Thyroid gland (tissue), 4 donors: Measurements from ENCODE around the gene DLGAP4. TPM values are rescaled to one million over a fixed set of nuclear protein-coding genes. Genes with fewer than 3 reads are reported as not detected.
A peak's percentile ranks its signal among the peaks of the same experiment; 100 is the strongest.

Experiments used
- DNase-seq, 2 donors: peaks; one replicate each; pipeline ENCODE4 v3.0.0-alpha.2; 2019
- H3K27ac ChIP-seq, 3 donors: fragments of 200-600 bp; sonication (generic); 1 replicate in 2 of 3; 2 replicates in 1 of 3; pipeline ENCODE4 v1.5.1; 2016 to 2019; ENCODE audit warnings: mild to moderate bottlenecking in 1 of 3, moderate library complexity in 1 of 3
- H3K27me3 ChIP-seq: fragments of 200-600 bp; sonication (generic); one replicate; pipeline ENCODE4 v1.5.1; 2019
- H3K36me3 ChIP-seq, 2 donors: fragments of 200-600 bp; sonication (generic); one replicate each; pipeline ENCODE4 v1.5.1; 2016 to 2019
- H3K4me1 ChIP-seq, 2 donors: fragments of 200-600 bp; sonication (generic); one replicate each; pipeline ENCODE4 v1.5.1; 2017 to 2019
- H3K4me3 ChIP-seq, 3 donors: fragments of 200-600 bp; sonication (generic); replicated peaks in 1 of 3; 1 replicate in 2 of 3; 2 replicates in 1 of 3; pipeline ENCODE4 v1.5.1; 2016; ENCODE audit warnings: mild to moderate bottlenecking in 1 of 3
- H3K9me3 ChIP-seq: fragments of 200-600 bp; sonication (generic); one replicate; pipeline ENCODE4 v1.5.1; 2017
- CTCF ChIP-seq, 6 experiments: fragments of 200-600 bp in 3 of 6; fragments of 450-650 bp in 3 of 6; sonication (generic) in 3 of 6; IDR thresholded peaks; one replicate each; pipeline ENCODE4 v1.5.1; 2016 to 2019; ENCODE audit warnings: antibody characterized with exemption in 6 of 6, mild to moderate bottlenecking in 2 of 6, inconsistent platforms in 1 of 6, moderate library complexity in 1 of 6
- POLR2A ChIP-seq, 2 donors: fragments of 450-650 bp; IDR thresholded peaks; one replicate each; pipeline ENCODE4 v1.6.1; 2017; ENCODE audit warnings: antibody characterized with exemption in 2 of 2, mild to moderate bottlenecking in 2 of 2, moderate library complexity in 1 of 2
- WGBS, 2 donors: methylation state at CpG; one replicate each; pipeline ENCODE4 v1.1.5; 2017; 5-methylcytosine and 5-hydroxymethylcytosine counted together
- intact Hi-C: fragments of 100-400 bp; cut with DNase I; formaldehyde crosslinking; loops from one replicate; pipeline ENCODE4 v1.15.1; 2023
- total RNA-seq, 4 donors: library from RNA; depleted of rRNA; stranded (reverse); fragments of >200 nt; gene quantifications; one replicate each; pipeline ENCODE4 v1.2.3, GENCODE V29; 2016

Gene DLGAP4
- total RNA-seq, 4 donors from 2014 or later, result 29.3 to 52.4 (median 41.5) TPM

DNA sequence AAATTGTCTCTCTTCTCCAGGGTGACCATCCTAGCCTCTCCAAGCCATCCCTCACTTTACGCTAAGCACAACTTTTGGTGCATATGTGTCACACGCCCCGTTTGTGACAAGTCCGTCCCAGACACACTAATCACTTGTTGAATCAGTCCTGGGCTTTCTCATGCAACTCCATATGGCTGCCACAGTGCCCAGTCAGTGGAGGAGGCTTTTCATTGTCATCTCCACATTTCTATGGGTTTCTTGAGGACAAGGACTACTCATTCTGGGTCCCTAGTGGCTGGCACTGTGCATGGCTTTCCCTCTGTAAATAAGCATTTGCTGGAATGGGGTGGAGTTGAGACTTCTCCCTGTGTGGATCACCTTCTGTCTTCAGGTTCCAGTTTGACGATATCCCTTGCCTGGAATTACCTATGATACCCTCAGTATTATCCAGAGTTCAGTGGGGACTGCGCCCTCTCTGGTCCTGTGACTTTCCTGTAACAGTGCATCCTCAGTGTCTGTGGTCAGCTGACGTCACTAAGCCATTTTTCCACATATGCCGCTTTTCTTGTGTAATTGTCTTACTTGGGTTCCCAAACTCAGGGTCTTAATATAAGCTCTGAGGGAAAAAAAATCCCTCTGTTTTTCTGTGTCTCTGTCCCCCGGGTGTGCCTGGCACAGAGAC is 175.4 kb downstream of the DLGAP4 start:
- no peak overlapping the region for H3K4me3 ChIP-seq

GRCh38 chr20:36482044-36482473 is 175.9 kb downstream of the DLGAP4 start:
- no peaks in the 10 kb centered on the region for H3K27me3 ChIP-seq
- H3K27ac ChIP-seq, result peak overlapping the region; percentile 68 to 85 (median 83)
- H3K4me1 ChIP-seq, result peaks cover 48 to 74% of the 10 kb centered on the region in 2 donors
- intact Hi-C loops, result no loop called here
- no peak overlapping the region for H3K4me3 ChIP-seq
- peak in 1 of 2 donors; percentile 64 for TF ChIP-seq POLR2A (IDR thresholded peaks at IDR 0.05)
- no peak for TF ChIP-seq CTCF (IDR thresholded peaks at IDR 0.05)
- peak; percentile 86 to 91 for DNase-seq
- no peaks in the 10 kb centered on the region for H3K9me3 ChIP-seq
- 16 to 24% methylated on average over 7 to 8 of the region's 8 CpGs for WGBS, 2 donors
- no peaks in the 10 kb centered on the region for H3K36me3 ChIP-seq

More for the DNA sequence above, 175.4 kb downstream of the DLGAP4 start:
- intact Hi-C loops, result no loop called here
- H3K27ac ChIP-seq, result peak overlapping the region; percentile 53 to 83 (median 68)
- H3K27me3 ChIP-seq, result no peaks in the 10 kb centered on the region
- no peak for DNase-seq
- H3K9me3 ChIP-seq, result no peaks in the 10 kb centered on the region
- WGBS, 2 donors, result 85 to 88% methylated on average over 9 of the region's 9 CpGs
- no peaks in the 10 kb centered on the region for H3K36me3 ChIP-seq
- H3K4me1 ChIP-seq, result peaks cover 48 to 69% of the 10 kb centered on the region in 2 donors
- TF ChIP-seq POLR2A (IDR thresholded peaks at IDR 0.05) (no peak), CTCF (IDR thresholded peaks at IDR 0.05) (peak in 1 of 6 experiments; percentile 8)

GRCh38 chr20:36483209-36483918 is 177.2 kb downstream of the DLGAP4 start:
- peaks cover 48 to 75% of the 10 kb centered on the region in 2 donors for H3K4me1 ChIP-seq
- peak overlapping the region; percentile 68 to 85 (median 83) for H3K27ac ChIP-seq
- intact Hi-C loops, result no loop called here
- 55 to 68% methylated on average over 5 of the region's 5 CpGs for WGBS, 2 donors
- no peak overlapping the region for H3K4me3 ChIP-seq
- TF ChIP-seq POLR2A (IDR thresholded peaks at IDR 0.05), result no peak
- TF ChIP-seq CTCF (IDR thresholded peaks at IDR 0.05), result no peak
- DNase-seq, result peak; percentile 52 to 62
- no peaks in the 10 kb centered on the region for H3K27me3 ChIP-seq
- no peaks in the 10 kb centered on the region for H3K36me3 ChIP-seq
- H3K9me3 ChIP-seq, result no peaks in the 10 kb centered on the region

GRCh38 chr20:36483919-36484808 is 178.0 kb downstream of the DLGAP4 start:
- Histone ChIP-seq H3K4me3 (no peak overlapping the region), H3K27me3 (no peaks in the 10 kb centered on the region), H3K27ac (peak overlapping the region; percentile 68 to 85 (median 83)), H3K9me3 (no peaks in the 10 kb centered on the region), H3K36me3 (no peaks in the 10 kb centered on the region), H3K4me1 (peaks cover 48 to 74% of the 10 kb centered on the region in 2 donors)
- TF ChIP-seq POLR2A (IDR thresholded peaks at IDR 0.05) (peak in 1 of 2 donors; percentile 33), CTCF (IDR thresholded peaks at IDR 0.05) (no peak)
- peak; percentile 93 to 94 for DNase-seq
- WGBS, 2 donors, result 20 to 23% methylated on average over 8 of the region's 8 CpGs
- intact Hi-C loops, result no loop called here
